Measurements from ENCODE around the gene THOC1. TPM values are rescaled to one million over a fixed set of nuclear protein-coding genes. Genes with fewer than 3 reads are reported as not detected.

Gene THOC1
- total and polyA plus RNA-seq, 2 of the 8 experiments (the other 6 are each of a cell fraction or from before 2014, with no cell fraction given) = 19.1 to 66.4 TPM

DNA sequence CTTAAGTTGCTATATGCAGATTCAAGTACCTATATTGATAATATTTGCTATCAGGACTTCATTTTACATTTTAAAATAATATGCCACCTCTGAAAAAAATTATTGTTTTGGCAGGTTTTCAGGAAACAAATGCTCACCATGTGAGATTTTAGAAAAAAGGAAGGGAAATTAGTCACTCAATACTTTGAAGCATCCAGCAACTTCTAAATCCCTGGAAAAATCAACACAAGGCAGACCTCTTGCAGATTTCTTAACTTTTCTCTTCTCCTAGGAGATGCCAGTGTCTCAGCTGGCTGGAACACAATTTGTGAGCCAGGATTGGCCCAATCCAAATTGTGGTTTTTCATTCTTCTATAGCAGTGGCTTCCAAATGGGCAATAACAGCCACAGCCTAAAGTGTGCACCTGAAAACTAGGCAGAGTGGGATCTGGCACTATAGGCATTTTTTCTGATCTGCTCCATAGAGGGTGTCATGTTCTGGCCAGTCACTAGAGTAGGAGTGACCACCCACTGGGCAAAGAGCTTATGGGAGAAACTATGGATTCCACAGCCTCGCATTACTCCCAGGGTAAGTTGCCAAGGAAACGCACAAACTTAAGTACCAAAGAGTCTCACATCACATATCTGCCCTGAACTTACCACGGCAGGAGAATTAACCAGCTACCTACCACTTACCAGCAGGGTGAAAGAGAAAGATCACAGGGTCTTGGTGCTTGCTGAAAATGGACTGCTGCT lies 28.1 kb upstream of the THOC1 start:
- 90% methylated on average over 3 of the region's 3 CpGs; no CpG with 5 or more reads in 1 of the 2 experiments for WGBS, 2 experiments (ENCODE audit: extremely low coverage in 1 of 2, insufficient coverage in 1 of 2, insufficient read length in 1 of 2, insufficient replicate concordance in 2 of 2, low coverage in 1 of 2, low lambda C conversion rate in 2 of 2, missing lambda C conversion rate in 1 of 2)
- FAIRE-seq (no peak), DNase-seq (ENCODE audit: low read depth in 1 of 2, low spot score in 2 of 2) (no peak)
- TF ChIP-seq, protein P1, sequence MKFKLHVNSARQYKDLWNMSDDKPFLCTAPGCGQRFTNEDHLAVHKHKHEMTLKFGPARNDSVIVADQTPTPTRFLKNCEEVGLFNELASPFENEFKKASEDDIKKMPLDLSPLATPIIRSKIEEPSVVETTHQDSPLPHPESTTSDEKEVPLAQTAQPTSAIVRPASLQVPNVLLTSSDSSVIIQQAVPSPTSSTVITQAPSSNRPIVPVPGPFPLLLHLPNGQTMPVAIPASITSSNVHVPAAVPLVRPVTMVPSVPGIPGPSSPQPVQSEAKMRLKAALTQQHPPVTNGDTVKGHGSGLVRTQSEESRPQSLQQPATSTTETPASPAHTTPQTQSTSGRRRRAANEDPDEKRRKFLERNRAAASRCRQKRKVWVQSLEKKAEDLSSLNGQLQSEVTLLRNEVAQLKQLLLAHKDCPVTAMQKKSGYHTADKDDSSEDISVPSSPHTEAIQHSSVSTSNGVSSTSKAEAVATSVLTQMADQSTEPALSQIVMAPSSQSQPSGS (IDR thresholded peaks at IDR 0.05; ENCODE audit: low read length) = no peak
- TF ChIP-seq KDM4A (IDR thresholded peaks at IDR 0.05; ENCODE audit: low read depth, low read length, severe bottlenecking) (no peak), RNF2 (IDR thresholded peaks at IDR 0.05; ENCODE audit: borderline replicate concordance, low read depth, low read length, missing control alignments, poor library complexity, severe bottlenecking) (no peak), TCF12 (IDR thresholded peaks at IDR 0.05; ENCODE audit: low read depth, low read length) (no peak), KDM5A (IDR thresholded peaks at IDR 0.05; ENCODE audit: low read length) (no peak), CREB1 (IDR thresholded peaks at IDR 0.05) (no peak), SIRT6 (IDR thresholded peaks at IDR 0.05; ENCODE audit: low read length) (no peak), ASH2L (IDR thresholded peaks at IDR 0.05; ENCODE audit: low read length) (no peak), PHF8 (conservative IDR thresholded peaks at IDR 0.05; ENCODE audit: low read depth, low read length) (no peak), KDM1A (IDR thresholded peaks at IDR 0.05; ENCODE audit: borderline replicate concordance, low read length) (no peak), TBP (IDR thresholded peaks at IDR 0.05; ENCODE audit: low read depth, low read length) (no peak)

More for the DNA sequence above, 28.1 kb upstream of the THOC1 start:
- H2BK20ac ChIP-seq (ENCODE audit: low read length) = no peak overlapping the region
- H3K23ac ChIP-seq (ENCODE audit: insufficient read length) = no peak overlapping the region
- no peak overlapping the region for H2BK5ac ChIP-seq (ENCODE audit: low read depth, low read length)
- no peak overlapping the region for H2BK12ac ChIP-seq (ENCODE audit: low read depth, low read length)
- no peaks in the 10 kb centered on the region for H3K79me1 ChIP-seq (ENCODE audit: low read depth, low read length)
- no peak overlapping the region for H3K14ac ChIP-seq (ENCODE audit: insufficient read length)
- no peak overlapping the region for H2BK15ac ChIP-seq (ENCODE audit: low read length)
- POLR2A ChIA-PET (ENCODE audit: partially characterized antibody) = no interaction called here
- H3K4me2 ChIP-seq (ENCODE audit: insufficient read depth in 1 of 2, low read depth in 2 of 2, low read length in 2 of 2) = no peak overlapping the region
- no peak overlapping the region for H4K8ac ChIP-seq (ENCODE audit: extremely low read depth, insufficient read depth, low read length)
- peaks cover 0 to 2% (median 0%) of the 10 kb centered on the region in 4 experiments; a peak in 1 of 7 replicates for H3K4me1 ChIP-seq (replicated peaks in 1 of 4; ENCODE audit: control insufficient read depth in 3 of 4, insufficient read depth in 4 of 4, low read length in 3 of 4)
- H4K20me1 ChIP-seq (replicated peaks in 1 of 2; ENCODE audit: control insufficient read depth in 1 of 2, insufficient read depth in 2 of 2, low read length in 2 of 2) = no peaks in the 10 kb centered on the region
- no peaks in the 10 kb centered on the region for H3K23me2 ChIP-seq (ENCODE audit: low read depth, low read length)
- H2AFZ ChIP-seq (ENCODE audit: low read length) = no peak overlapping the region
- H2BK120ac ChIP-seq (replicated peaks; ENCODE audit: low read depth, low read length) = no peak overlapping the region
- H3K27ac ChIP-seq (ENCODE audit: low read depth, low read length) = no peak overlapping the region
- H3K9me3 ChIP-seq (ENCODE audit: insufficient read depth in 2 of 2, low read depth in 1 of 2, low read length in 1 of 2) = no peaks in the 10 kb centered on the region; a peak in 1 of 4 replicates
- no peak overlapping the region for H4K5ac ChIP-seq (ENCODE audit: insufficient read length, low read depth, low read length)
- H3K18ac ChIP-seq (ENCODE audit: extremely low read depth, low read length) = no peak overlapping the region
- H3K4me3 ChIP-seq (ENCODE audit: extremely low read depth in 1 of 4, insufficient read depth in 2 of 4, low read depth in 3 of 4, low read length in 4 of 4) = no peak overlapping the region
- no peak overlapping the region for H2AK5ac ChIP-seq (ENCODE audit: low read depth, low read length)
- no peaks in the 10 kb centered on the region for H3K79me2 ChIP-seq (ENCODE audit: control insufficient read depth in 1 of 2, insufficient read depth in 2 of 2, low read length in 2 of 2)
- H3K56ac ChIP-seq (replicated peaks; ENCODE audit: insufficient read length, low read depth, low read length) = no peak overlapping the region
- no peaks in the 10 kb centered on the region for H3K36me3 ChIP-seq (ENCODE audit: control insufficient read depth in 2 of 4, insufficient read depth in 4 of 4, low read length in 3 of 4)
- H3K4ac ChIP-seq (replicated peaks; ENCODE audit: insufficient read length, low read depth, low read length) = no peak overlapping the region
- no peaks in the 10 kb centered on the region for H3K27me3 ChIP-seq (replicated peaks in 1 of 4; ENCODE audit: control insufficient read depth in 3 of 4, extremely low read depth in 1 of 4, insufficient read depth in 3 of 4, low read length in 3 of 4)
- no peak overlapping the region for H4K91ac ChIP-seq (replicated peaks; ENCODE audit: insufficient read length, low read length)
- CTCF ChIA-PET (ENCODE audit: partially characterized antibody) = interaction anchor here (0.6 to 1.6 kb wide), 5 partner anchors 9 to 328 kb away, joined by 3 to 7 read pairs (median 5); no protein-coding TSS in a partner anchor
- H3K9ac ChIP-seq (replicated peaks in 1 of 4; ENCODE audit: extremely low read depth in 1 of 4, low read depth in 3 of 4, low read length in 3 of 4) = no peak overlapping the region

Data from H1 (cell line).